HAP-1 (cell line): ENCODE measurements around the gene CREBZF.

ENCODE experiments used
- DNase-seq, 2 experiments: peaks; one replicate each; pipeline ENCODE4 v3.0.0-alpha.2; 2016 to 2020; ENCODE audit warnings: low spot score in 2 of 2
- H3K27me3 ChIP-seq: fragments of 250-450 bp; sonication (Bioruptor Pico); 2 replicates; pipeline ENCODE4 v1.5.1; 2020; ENCODE audit warnings: low read depth, mild to moderate bottlenecking, moderate library complexity
- H3K36me3 ChIP-seq: fragments of 250-450 bp; sonication (Bioruptor Pico); replicated peaks from 2 replicates; pipeline ENCODE4 v1.5.1; 2020; ENCODE audit warnings: mild to moderate bottlenecking
- H3K4me1 ChIP-seq: fragments of 250-450 bp; sonication (Bioruptor Pico); 2 replicates; pipeline ENCODE4 v1.5.1; 2020; ENCODE audit warnings: mild to moderate bottlenecking
- H3K4me3 ChIP-seq: fragments of 250-450 bp; sonication (Bioruptor Pico); 2 replicates; pipeline ENCODE4 v1.5.1; 2020; ENCODE audit warnings: mild to moderate bottlenecking, moderate library complexity
- H3K9me3 ChIP-seq: fragments of 250-450 bp; sonication (Bioruptor Pico); 2 replicates; pipeline ENCODE4 v1.5.1; 2020; ENCODE audit warnings: mild to moderate bottlenecking, moderate library complexity
- in situ Hi-C: fragments of 300-500 bp; cut with MboI; formaldehyde crosslinking; loops from 3 replicates; pipeline ENCODE4 v1.14.3; 2020; ENCODE audit warnings: low sequenced_read_pairs, inconsistent platforms, mixed read lengths

CREBZF gene

DNA sequence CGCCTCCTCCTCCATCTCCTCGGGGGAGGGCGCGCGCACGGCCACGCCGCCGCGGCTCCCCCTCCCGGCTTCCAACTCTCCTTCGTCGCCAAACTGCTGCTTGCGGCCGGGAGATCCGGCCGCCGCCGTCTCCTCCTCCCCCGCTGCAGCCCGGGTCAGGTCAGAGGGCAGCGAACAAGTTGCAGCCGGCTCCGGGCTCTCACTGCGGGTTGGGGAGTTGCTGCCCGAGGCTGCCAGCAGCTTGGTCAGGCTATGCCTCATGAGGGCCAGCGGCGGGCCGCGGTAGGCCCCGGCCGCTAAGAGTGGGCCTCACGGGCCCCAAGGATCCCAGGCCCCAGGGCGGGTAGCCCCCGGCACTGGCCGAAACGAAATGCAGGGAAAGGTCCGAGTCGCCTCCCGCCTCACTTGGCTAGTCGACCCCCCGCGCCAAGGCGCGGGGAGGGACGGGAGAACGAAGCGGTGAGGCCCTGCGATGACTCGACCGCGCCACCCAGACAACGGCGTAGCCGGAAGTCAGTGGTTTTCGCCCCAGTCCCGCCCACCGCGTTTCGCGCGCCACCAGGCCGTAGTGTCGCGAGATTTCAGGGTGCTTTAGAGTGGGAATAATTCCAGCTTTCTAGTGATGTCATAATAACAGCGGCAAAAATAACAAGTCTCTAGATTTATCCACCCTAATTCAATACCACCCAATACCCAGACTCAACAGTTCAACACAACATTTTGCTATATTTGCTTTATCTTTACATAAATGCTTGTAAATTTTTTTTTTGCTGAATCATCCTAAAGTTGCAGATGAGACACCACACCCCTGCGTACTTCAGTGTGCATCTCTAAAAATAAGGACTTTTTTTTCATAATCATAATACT lies at the start of gene CREBZF:
Gene CREBZF, minus strand, starts transcription at position 515 of the 867 bp plus-strand sequence. Its CDS starts 254 bp downstream, at position 261.
- peak; percentile 95 to 96 for DNase-seq
- no peaks in the 10 kb centered on the region for H3K27me3 ChIP-seq
- peaks cover 16% of the 10 kb centered on the region for H3K4me1 ChIP-seq
- H3K36me3 ChIP-seq, result peaks cover 21% of the 10 kb centered on the region
- H3K4me3 ChIP-seq, result peak within 1 kb of the TSS; percentile 84
- no peaks in the 10 kb centered on the region for H3K9me3 ChIP-seq
- in situ Hi-C loops, result no loop called here

- Histone ChIP-seq H3K9me3 (no peaks in the 10 kb centered on the region), H3K27me3 (peaks cover 2% of the 10 kb centered on the region), H3K4me1 (no peaks in the 10 kb centered on the region), H3K4me3 (no peak overlapping the region), H3K36me3 (no peaks in the 10 kb centered on the region)
- no peak for DNase-seq
- in situ Hi-C loops, result no loop called here
Measured at GRCh38 chr11:85712953-85713352, 48.0 kb upstream of the CREBZF start.

DNA sequence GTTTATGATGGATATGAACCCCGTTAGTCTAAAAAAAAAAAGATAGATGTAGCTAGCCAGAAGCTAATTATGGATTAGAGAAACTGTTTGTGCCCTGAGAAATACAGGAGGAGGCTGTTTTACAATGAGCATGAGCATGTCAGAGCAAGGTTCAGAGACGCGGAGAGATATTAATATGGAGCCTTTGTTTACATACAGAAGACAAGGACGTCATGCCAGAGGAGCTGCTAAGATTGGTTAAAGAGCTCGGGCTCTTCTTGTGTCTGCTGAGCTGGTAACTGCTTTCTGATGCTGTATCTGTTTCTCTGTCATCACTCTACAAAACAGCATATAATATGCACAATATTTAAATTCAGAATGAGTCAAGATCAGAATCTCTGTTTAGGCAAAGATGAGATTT lies 46.0 kb upstream of the CREBZF start:
- Histone ChIP-seq H3K4me1 (no peaks in the 10 kb centered on the region), H3K27me3 (peaks cover 7% of the 10 kb centered on the region), H3K4me3 (no peak overlapping the region), H3K9me3 (no peaks in the 10 kb centered on the region), H3K36me3 (no peaks in the 10 kb centered on the region)
- in situ Hi-C loops, result no loop called here
- DNase-seq, result no peak

DNA sequence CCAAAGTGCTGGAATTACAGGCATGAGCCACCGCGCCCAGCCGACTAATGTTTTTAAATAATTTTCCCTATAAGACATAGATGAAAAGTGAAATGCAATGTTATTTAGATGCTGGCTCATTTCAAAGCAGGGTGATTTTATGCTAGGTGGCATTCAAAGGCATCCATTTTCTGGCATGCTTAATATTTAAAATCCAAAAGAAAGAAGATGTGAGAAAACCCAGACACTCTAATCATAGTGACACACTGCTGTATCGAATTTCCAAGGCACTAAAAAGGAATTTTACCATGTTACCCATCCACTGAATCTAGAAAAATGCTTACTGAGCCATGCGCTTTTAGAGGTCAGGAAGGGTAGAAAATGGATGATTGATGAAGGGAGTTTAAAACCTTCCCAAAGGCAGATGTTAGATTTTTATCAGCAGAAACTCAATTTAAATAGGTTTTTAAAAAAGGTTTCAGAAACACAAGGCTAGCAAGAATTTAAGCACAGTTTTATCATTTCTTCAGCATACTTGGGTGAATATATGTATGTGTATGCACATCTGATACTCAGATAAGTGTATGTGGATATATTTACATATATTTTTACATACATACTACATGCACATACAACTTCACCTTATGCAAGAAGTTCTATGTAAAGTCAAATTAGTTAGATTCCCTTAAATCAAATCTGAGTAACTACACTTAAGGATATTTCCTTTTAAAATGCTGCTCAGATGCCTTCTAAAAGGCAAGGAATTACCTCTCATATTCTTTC lies 45.2 kb upstream of the CREBZF start:
- Histone ChIP-seq H3K36me3 (no peaks in the 10 kb centered on the region), H3K4me1 (no peaks in the 10 kb centered on the region), H3K9me3 (no peaks in the 10 kb centered on the region), H3K4me3 (no peak overlapping the region), H3K27me3 (peaks cover 15% of the 10 kb centered on the region)
- no peak for DNase-seq
- in situ Hi-C loops, result no loop called here

- DNase-seq, result no peak
- Histone ChIP-seq H3K9me3 (no peaks in the 10 kb centered on the region), H3K4me3 (no peak overlapping the region), H3K36me3 (no peaks in the 10 kb centered on the region), H3K4me1 (no peaks in the 10 kb centered on the region), H3K27me3 (peaks cover 29% of the 10 kb centered on the region)
- in situ Hi-C loops, result no loop called here
Measured at GRCh38 chr11:85705800-85706199, 40.9 kb upstream of the CREBZF start.

- in situ Hi-C loops, result no loop called here
- DNase-seq, result no peak
- peaks cover 29% of the 10 kb centered on the region for H3K27me3 ChIP-seq
- no peak overlapping the region for H3K4me3 ChIP-seq
- H3K36me3 ChIP-seq, result no peaks in the 10 kb centered on the region
- no peaks in the 10 kb centered on the region for H3K9me3 ChIP-seq
- H3K4me1 ChIP-seq, result no peaks in the 10 kb centered on the region
Measured at GRCh38 chr11:85704967-85705366, 40.0 kb upstream of the CREBZF start.

DNA sequence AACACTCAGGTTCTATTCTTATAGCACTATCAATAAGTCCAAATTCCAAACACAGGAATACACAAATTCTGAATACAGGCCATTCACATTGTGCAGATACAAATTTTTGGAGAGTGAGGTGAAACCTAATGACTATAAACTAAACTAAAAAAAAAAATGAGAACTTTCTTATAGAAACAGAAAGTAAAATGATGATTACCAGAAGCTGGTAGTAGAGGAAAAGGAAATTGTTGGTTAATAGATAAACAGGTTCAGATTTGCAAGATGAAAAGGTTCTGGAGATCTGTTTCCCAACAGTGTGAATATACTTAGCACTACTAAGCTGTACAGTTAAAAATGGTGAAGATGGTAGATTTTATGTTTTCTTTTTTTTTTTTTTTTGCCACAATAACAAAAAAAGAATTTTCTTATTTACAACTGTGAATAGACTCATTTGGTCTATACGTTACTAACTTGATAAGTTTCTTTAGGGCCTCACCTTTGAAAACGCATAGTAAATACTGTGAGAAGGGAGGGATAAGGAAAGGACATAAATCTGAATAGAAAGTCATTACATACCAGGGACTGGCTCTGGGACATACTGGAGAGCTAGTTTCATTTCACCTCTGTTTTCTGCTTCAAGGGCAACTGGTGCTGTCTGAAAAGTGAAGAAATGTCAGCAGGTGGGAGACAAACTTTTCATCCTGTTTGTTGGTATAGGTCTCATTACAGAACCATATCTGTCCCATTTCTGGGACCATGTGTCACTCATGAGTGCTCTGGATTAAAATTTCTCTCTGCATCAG lies 35.2 kb upstream of the CREBZF start:
- Histone ChIP-seq H3K27me3 (peaks cover 14% of the 10 kb centered on the region), H3K36me3 (no peaks in the 10 kb centered on the region), H3K9me3 (no peaks in the 10 kb centered on the region), H3K4me3 (no peak overlapping the region), H3K4me1 (no peaks in the 10 kb centered on the region)
- in situ Hi-C loops, result no loop called here
- DNase-seq, result no peak

DNA sequence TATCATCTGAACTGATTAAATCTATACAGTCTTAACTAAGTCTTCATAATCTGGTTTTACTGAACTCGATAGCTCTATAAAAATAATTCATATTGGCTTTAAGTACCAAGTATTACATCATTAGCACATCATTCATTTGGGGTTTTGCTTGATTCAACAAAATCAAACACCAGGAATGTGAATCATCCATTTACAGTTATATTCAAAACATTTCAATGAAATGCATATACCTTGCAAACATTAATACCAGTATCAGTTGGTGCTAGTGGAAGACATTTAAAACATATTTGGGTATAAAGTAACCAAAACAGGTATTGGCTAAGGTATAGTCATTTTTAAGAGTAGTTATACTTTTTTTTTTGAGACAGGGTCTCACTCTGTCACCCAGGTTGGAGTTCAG lies 33.3 kb upstream of the CREBZF start:
- no peaks in the 10 kb centered on the region; the same call in 1 of the 2 replicates for H3K27me3 ChIP-seq
- no peaks in the 10 kb centered on the region for H3K9me3 ChIP-seq
- no peak overlapping the region for H3K4me3 ChIP-seq
- DNase-seq, result no peak
- in situ Hi-C loops, result no loop called here
- H3K36me3 ChIP-seq, result no peaks in the 10 kb centered on the region
- no peaks in the 10 kb centered on the region for H3K4me1 ChIP-seq

GRCh38 chr11:85697747-85698146 lies 32.8 kb upstream of the CREBZF start:
- no peak overlapping the region for H3K4me3 ChIP-seq
- H3K27me3 ChIP-seq, result no peaks in the 10 kb centered on the region; the same call in 1 of the 2 replicates
- H3K9me3 ChIP-seq, result no peaks in the 10 kb centered on the region
- no peaks in the 10 kb centered on the region for H3K4me1 ChIP-seq
- no peaks in the 10 kb centered on the region for H3K36me3 ChIP-seq
- in situ Hi-C loops, result no loop called here
- no peak for DNase-seq

DNA sequence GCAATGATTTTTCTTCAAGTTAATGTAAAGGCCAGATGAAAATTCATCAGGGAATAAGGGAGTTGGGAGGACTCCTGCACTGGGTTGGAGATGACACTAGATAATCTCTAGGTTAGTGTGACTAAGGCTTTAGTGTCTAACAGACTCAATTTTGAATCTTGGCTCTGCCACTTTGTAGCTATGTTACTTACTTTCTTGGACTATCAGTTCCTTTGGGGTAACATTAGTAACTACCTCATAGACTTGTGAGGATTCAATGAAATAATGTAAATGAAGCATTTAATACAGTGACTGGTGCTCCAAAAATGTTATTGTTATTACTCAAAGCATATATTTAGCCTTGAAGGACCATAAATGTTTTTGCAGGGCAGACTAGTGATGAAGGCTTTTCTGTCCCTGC lies 30.6 kb upstream of the CREBZF start:
- no peaks in the 10 kb centered on the region for H3K36me3 ChIP-seq
- in situ Hi-C loops, result no loop called here
- H3K9me3 ChIP-seq, result no peaks in the 10 kb centered on the region
- no peaks in the 10 kb centered on the region; the same call in 1 of the 2 replicates for H3K27me3 ChIP-seq
- DNase-seq, result no peak
- H3K4me3 ChIP-seq, result no peak overlapping the region
- no peaks in the 10 kb centered on the region for H3K4me1 ChIP-seq

GRCh38 chr11:85694385-85694980 lies 29.6 kb upstream of the CREBZF start:
- Histone ChIP-seq H3K27me3 (peaks cover 7% of the 10 kb centered on the region; the same call in 1 of the 2 replicates), H3K36me3 (no peaks in the 10 kb centered on the region), H3K9me3 (no peaks in the 10 kb centered on the region), H3K4me3 (no peak overlapping the region), H3K4me1 (no peaks in the 10 kb centered on the region)
- peak in 1 of 2 experiments; percentile 21 for DNase-seq
- in situ Hi-C loops, result no loop called here

GRCh38 chr11:85685820-85686459 lies 21.0 kb upstream of the CREBZF start, which contains the start of gene CCDC89:
Gene CCDC89 (minus strand): TSS chr11:85686195. CDS start chr11:85686130, 65 bp downstream.
- in situ Hi-C loops, result no loop called here
- Histone ChIP-seq H3K9me3 (no peaks in the 10 kb centered on the region), H3K4me3 (no peak within 1 kb of the TSS), H3K4me1 (no peaks in the 10 kb centered on the region; the same call in 1 of the 2 replicates), H3K27me3 (peaks cover 7% of the 10 kb centered on the region; the same call in 1 of the 2 replicates), H3K36me3 (no peaks in the 10 kb centered on the region)
- DNase-seq, result no peak
